Hematopoietic multipotent progenitor cell treated with erythropoietin and hydrocortisone succinate and interleukin-3 and kit ligand, for 17 days (in vitro differentiated cells): ENCODE results near the gene TNIP1.

Source experiments
- DNase-seq: peaks from one replicate; pipeline ENCODE4 v3.0.0-alpha.2; 2015; ENCODE audit warnings: low spot score

The TNIP1 gene

GRCh38 chr5:151080613-151081430 is at the start of gene TNIP1:
Gene TNIP1 (minus strand): TSS chr5:151081034. CDS start chr5:151065095, 15,939 bp downstream.
- peak; percentile 96 for DNase-seq

DNA sequence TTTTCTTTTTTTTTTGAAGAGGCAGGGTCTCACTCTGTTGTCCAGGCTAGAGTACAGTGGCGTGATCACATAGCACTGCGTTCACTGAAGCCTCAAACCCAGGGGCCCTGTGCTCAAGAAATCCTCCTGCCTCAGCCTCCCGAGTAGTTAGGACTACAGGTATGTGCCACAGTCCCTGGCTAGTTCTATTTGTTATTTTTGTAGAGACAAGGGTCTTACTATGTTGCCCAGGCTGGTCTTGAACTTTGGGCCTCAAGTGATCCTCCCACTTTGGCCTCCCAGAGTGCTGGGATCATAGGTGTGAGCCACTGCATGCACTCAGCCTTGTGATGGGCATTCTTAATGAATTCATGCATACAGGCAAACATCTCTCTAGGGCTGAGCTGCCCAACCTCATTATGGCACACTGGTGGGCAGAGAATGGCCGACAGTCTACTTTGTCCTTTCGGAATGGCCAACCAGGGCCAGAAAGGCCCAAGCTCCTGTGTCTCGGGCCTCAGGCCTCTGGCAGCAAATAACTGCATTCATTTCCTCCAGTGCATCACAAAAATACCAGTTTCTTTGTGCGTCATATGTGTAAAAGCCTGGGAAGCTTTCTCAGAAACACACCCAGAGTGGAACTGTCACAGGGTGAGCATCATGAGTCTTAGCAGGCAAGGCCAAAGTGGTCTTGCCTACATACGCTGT is 49.5 kb upstream of the TNIP1 start:
- no peak for DNase-seq

DNA sequence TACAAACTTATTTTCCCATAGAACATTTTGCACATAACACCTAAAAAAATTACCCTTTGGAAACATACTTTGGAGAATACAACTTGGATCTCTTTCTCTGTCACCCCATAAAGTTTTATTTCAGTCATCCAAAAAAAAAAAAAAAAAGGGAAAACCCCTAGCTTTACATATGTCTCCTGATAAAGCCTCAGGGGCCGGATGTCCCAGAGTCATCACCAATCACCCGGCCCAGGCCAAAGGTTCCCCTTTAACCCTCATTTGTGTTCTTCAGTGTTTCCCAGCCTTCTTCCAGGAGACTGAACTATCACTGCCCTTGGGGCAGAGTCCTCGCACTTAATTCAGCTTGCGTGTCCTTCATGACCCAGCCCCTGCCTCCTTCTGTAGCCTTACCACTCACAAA is 48.0 kb upstream of the TNIP1 start:
- DNase-seq = no peak

DNA sequence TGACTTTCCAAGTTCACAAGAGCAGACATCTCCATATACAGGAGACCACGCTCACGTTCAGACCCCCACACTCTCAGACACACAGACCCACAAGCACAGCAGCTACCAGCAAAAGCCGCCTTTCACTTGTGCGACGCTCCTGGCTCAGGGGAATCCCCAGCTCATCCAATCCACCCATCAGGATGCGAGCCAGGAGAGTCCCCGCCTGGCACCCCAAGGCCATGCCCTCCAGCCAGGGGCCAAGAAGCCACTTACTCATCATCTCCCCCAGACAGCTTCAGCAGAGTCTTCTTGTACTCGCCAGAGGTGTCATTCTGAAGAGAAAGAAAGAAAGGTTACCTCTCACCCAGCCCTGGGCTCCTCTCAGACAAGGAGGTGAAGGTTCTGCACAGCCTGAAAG is 47.1 kb upstream of the TNIP1 start:
- DNase-seq = no peak

- peak; percentile 75 for DNase-seq
Observed at GRCh38 chr5:151126199-151126645, 45.4 kb upstream of the TNIP1 start.

DNA sequence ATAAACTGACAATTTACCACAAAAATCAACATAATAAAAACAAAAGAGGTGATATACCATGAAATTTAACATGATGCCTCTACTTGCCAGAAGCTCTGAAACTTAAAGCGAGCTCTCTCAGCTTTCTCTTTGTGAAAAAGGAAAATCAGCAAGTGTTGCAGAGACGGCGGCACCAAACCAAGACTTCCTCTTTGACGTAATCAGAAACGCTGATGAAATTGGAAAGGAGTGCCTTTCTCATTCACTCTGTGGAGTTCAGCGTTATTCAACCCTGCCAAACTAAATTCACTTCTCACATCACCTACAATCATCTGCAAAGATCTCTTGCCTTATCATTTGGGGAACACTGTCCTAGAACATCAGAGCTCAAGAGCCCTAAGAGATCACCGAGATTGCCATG is 44.6 kb upstream of the TNIP1 start:
- DNase-seq = no peak

DNA sequence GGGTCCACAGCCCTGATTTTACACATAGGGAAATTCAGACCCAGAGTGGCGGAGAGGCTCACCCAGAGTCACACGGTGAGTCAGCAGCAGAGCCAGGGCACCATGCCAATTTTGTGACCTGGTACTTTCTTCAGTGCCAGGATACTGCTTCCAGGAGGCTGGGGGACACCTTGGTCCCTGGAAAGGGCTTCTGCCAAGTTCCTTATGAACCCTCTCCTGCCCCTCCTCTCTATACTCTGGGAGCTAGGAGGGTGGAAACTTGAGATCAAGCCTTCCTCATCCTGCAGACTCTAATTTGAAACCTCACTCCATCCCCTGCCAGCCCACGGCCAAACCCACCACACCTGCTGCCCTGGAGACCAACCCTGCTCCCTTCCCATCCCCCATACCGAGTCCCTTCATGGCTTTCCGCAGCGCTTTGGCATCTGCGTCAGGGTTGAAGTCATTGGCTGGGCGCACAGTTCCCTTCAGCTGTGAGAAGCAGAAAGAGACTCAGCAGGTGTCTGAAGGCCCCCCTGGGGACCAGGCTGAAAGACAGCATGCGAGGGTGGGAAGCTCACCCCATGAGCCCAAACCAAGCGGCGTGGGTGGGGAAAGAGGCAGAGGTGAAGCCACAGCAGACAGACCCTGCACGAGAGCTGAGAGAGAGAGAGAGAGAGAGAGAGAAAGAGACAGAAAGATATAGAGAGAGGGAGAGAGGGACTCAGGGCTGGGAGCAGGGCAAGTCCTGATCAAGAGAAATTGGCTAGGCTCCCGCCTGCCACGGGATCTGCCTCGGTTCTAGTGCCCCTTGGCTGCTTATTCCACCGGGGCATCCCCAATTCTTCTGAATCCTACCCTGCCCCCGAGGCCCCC is 43.3 kb upstream of the TNIP1 start:
- peak; percentile 67 for DNase-seq

DNA sequence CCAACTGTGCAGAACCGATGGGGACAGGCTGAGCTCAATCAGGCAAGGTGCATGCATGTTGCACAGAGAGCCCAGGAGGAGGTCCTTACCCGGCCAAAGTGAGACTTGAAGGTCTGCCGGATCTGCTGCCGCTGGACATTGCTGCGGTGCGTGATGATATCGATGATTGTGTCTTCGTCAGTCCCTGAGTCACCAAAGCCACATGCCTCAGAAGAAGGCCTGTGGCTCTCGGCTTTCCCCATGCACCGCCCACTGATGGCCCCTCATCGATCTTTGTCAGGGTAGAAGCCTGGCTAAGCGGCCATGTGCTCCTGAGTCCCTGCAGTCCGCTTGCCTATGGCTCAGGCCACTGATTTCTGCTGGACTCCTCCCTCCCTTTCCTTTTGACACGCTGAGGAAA is 42.0 kb upstream of the TNIP1 start:
- no peak for DNase-seq

DNA sequence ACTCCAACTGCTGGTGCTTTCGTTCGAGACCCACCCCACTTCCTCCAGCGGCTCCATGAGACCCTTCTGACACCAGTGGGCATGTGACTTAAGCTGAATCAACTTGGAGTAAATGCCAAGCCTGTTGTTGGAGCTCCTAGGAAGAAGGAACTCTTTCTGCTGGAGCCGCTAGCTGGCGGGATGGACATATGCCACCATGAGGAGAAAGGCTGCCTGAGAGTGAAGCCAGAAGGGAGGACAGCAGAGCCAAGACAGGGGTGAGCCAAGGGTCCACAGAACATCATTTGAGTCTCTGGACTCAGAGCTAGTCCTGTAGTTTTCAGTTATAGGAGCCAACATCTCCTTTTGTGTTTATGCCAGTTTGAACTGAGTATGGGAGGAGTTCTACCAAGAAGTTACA is 40.8 kb upstream of the TNIP1 start:
- no peak for DNase-seq

- DNase-seq = no peak
Observed at GRCh38 chr5:151121095-151121494, 40.3 kb upstream of the TNIP1 start.

- no peak for DNase-seq
Observed at GRCh38 chr5:151118913-151119575, 38.2 kb upstream of the TNIP1 start.

DNA sequence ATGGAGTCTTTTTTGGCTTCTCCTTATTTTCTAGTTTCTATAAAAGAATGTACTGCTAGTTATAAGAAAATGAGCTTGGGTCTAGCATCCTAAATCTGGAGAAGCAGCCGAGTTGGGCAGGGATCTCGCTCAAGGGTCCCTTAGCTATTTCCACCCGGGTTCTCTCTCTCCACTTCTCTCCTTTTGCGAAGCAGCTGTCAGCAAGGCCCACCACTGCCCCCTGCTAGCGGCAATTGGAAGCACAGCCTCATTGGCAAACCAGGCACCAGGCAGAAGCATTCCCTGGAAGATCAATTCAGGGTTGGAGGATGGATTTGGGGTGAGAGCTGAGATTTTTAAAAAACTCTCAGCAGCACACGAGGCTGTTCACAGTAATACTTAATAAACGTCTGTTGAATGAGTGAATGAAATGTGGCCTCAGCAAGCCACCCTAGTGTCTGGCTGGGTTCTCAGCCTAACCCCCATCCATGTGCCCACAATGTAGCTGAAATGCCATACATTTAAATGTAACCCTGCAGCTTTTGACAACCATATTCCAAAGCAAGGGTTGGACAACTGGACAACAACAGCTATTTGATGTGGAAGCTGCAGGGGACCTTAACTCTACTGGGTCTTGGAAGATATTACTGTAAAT is 34.6 kb upstream of the TNIP1 start:
- DNase-seq = peak; percentile 78

DNA sequence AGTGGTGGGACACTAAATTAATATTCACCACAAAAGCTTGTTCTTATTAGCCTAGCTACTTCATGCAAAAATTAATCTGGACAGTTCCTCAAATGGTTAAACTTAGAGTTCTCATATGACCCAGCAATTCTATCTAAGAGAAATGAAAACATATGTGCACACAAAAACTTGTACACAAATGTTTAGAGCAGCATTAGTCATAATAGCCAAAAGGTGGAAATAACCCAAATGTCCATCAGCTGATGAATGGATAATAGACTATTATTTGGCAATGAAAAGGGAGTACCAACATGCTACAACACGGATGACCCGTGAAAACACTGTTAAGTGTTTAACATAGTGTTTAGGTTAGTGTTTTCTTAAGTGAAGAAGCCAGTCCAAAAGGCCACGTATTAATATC is 32.8 kb upstream of the TNIP1 start:
- no peak for DNase-seq

DNA sequence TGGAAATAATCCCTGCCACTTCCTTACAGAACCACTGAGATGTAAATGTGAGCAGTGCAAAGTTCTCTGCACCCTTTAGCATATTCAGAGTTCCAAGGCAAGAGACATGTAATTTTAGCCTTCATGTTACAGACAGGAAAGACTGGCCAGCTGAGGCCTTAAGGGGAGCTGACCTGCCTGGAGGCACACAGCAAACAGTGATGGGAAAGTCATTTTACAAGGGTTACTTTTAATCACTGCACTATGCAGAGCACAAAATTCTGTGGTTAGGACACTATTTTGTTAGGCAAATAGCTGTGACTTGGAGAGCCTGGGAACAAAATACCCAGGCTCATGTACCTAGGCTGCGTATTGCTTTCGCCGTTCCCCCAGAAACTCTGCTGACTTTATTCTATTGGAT is 30.2 kb upstream of the TNIP1 start:
- DNase-seq = no peak

DNA sequence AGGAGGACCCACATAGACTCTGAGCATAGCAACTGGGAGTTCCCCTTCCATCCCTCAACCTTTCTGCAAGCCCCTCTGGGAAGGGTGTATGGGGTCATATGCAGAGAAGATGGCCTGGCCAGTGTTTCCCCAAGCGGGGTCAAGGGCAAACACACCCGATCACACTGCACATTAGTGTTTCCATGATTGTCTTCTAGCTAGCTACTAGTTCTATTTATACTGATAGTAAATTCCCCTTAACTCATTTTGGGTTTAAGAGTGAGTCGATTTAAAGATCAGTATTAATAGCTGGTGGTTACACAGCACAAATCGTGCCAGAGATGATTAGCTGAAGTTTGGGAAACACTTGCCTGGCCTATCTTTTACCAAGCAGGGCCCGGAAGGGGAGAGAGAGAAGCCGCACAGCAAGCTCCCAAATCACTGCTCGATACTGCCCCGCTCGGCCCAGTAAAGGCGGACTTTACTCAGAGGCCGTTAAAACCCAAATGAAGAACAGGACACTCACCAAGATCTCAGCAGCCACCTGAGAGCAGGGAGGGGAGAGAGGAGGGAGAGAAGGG is 29.4 kb upstream of the TNIP1 start:
- DNase-seq = no peak

DNA sequence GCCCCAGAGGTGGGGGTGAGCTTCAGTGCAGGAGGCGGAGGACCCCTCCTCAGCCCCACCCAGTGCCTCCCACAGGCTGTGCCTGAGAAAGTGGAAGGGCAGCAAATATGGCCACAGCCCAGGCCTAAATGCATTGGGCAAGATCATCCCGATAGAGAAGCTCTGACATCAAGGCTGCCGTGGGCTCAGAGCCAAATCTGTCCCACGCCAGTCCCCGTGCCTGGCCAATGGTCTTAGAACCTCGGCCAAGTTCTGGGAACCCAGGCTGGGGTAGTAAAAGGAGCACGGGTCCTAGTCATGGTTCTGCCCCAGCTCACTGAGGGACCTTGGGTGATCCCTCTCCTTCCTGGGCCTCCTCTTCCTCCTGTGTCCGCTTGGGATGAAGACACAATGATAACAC is 27.7 kb upstream of the TNIP1 start:
- DNase-seq = no peak

DNA sequence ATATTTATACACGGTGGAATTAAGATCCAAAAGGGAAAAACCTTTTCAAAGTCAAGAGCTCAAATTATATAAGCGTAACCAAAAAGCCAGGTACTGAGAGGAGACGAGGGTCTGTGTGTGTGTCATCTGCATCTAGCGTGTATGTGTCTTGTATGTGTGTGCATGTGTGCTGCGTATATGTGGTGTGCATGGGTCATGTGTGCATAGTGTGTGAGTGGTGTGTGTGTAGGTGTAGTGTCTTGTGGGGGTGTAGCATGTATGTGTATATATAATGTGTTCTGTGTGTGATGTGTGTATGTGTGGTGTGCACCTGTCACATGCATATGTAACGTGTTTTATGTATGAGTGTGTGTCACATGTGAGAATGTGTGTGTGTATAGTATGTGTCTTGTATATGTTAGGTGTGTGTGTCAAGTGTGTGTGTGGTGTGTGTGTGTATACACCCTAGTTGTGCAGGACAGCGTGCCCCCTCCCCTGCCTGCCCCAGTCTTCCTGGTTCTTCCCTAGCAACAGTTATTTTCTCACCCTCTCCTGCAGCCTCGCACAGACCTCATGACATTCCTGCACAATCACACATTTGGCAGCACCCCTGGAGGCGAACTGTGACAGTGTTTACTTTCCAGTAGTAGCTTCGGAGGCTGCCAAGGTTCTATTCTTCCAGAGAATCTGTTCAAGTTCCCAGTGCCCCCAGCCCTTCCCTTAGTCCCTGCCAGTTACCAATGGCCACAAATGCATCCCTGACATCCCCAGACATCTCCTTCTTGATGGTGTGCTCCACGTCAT is 27.1 kb upstream of the TNIP1 start:
- no peak for DNase-seq

- DNase-seq = no peak
Observed at GRCh38 chr5:151107084-151107483, 26.2 kb upstream of the TNIP1 start.

GRCh38 chr5:151106509-151106908 is 25.7 kb upstream of the TNIP1 start:
- no peak for DNase-seq

GRCh38 chr5:151106043-151106442 is 25.2 kb upstream of the TNIP1 start:
- DNase-seq = no peak
